Epithelial cell of esophagus (primary cell): ENCODE measurements around the gene C1orf167.

Source experiments
- DNase-seq: peaks from one replicate; pipeline ENCODE4 v3.0.0; 2010; ENCODE audit warnings: low read depth
- H3K4me3 ChIP-seq: 2 replicates; pipeline ENCODE4 v1.5.1; 2011; ENCODE audit warnings: mild to moderate bottlenecking, low read length, control low read depth
- CTCF ChIP-seq: IDR thresholded peaks from 2 replicates; pipeline ENCODE4 v1.5.1; 2011; ENCODE audit warnings: low read depth, mild to moderate bottlenecking, low read length, control low read depth, inconsistent platforms; ENCODE audit not compliant: insufficient read depth; ENCODE audit errors: missing control alignments

The C1orf167 gene

GRCh38 chr1:11784256-11784992 is 22.4 kb downstream of the C1orf167 start:
- no peak overlapping the region for H3K4me3 ChIP-seq
- no peak for TF ChIP-seq CTCF
- DNase-seq, result no peak

GRCh38 chr1:11784993-11785769 is 23.2 kb downstream of the C1orf167 start:
- TF ChIP-seq CTCF, result peak; percentile 66
- H3K4me3 ChIP-seq, result no peak overlapping the region
- DNase-seq, result peak; percentile 49

GRCh38 chr1:11786168-11786567 is 24.2 kb downstream of the C1orf167 start:
- no peak for DNase-seq
- TF ChIP-seq CTCF, result no peak
- no peak overlapping the region for H3K4me3 ChIP-seq

GRCh38 chr1:11787251-11787803 is 25.3 kb downstream of the C1orf167 start:
- DNase-seq, result peak; percentile 52
- no peak for TF ChIP-seq CTCF
- H3K4me3 ChIP-seq, result no peak overlapping the region

- TF ChIP-seq CTCF, result no peak
- DNase-seq, result no peak
- no peak overlapping the region for H3K4me3 ChIP-seq
These were observed 25.9 kb downstream of the C1orf167 start for GRCh38 chr1:11787804-11788436.

- no peak for TF ChIP-seq CTCF
- DNase-seq, result no peak
- no peak overlapping the region for H3K4me3 ChIP-seq
These were observed 26.6 kb downstream of the C1orf167 start for GRCh38 chr1:11788549-11789053.
